D721Med (cell line): Measurements from ENCODE around the gene ITGA2.

Source experiments
- DNase-seq: peaks from one replicate; pipeline ENCODE4 v3.0.0; 2011; ENCODE audit warnings: low spot score; ENCODE audit not compliant: insufficient read length
- FAIRE-seq: peaks from 2 replicates; lab custom pipeline; 2011; peaks lifted over from hg19 to GRCh38; lab: Jason Lieb, UNC
- TF ChIP-seq, protein P1 (sequence below): IDR thresholded peaks from 2 replicates; pipeline ENCODE4 v1.5.1; 2012; ENCODE audit warnings: mild to moderate bottlenecking, control low read depth; ENCODE audit not compliant: insufficient read depth; ENCODE audit errors: missing control alignments

ITGA2 gene

DNA sequence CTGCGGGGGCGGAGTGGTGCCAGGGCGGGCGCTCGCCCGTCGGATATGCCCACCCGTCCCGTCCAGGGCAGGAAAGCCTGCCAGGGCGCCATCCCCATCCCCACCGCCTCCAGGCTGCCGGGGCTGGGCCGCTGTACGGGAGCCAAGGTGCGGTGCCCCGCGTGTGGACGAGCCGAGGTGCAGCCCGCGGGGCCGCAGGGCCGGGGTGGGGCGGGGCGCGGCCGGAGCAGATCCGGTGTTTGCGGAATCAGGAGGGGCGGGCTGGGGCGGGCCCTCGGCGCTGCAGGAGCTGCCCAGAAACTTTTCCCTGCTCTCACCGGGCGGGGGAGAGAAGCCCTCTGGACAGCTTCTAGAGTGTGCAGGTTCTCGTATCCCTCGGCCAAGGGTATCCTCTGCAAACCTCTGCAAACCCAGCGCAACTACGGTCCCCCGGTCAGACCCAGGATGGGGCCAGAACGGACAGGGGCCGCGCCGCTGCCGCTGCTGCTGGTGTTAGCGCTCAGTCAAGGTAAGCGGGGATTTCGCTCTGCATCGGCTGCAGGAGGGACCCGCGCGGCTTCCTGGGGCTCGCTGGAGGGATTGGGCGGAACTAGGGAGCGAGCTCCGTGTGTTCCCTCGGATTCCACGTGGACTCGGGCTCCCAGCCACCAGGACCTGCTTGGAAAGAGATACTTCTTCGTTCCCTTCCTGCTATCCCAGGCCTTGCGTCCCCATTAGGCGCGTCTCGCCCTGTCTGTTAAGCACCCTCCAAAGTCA, at the start of gene ITGA2:
TSS of gene ITGA2 (plus strand) at position 328 of the 756 bp plus-strand sequence. CDS start at position 445, 117 bp downstream.
- FAIRE-seq (no peak), DNase-seq (peak; percentile 26)
- TF ChIP-seq, protein P1, sequence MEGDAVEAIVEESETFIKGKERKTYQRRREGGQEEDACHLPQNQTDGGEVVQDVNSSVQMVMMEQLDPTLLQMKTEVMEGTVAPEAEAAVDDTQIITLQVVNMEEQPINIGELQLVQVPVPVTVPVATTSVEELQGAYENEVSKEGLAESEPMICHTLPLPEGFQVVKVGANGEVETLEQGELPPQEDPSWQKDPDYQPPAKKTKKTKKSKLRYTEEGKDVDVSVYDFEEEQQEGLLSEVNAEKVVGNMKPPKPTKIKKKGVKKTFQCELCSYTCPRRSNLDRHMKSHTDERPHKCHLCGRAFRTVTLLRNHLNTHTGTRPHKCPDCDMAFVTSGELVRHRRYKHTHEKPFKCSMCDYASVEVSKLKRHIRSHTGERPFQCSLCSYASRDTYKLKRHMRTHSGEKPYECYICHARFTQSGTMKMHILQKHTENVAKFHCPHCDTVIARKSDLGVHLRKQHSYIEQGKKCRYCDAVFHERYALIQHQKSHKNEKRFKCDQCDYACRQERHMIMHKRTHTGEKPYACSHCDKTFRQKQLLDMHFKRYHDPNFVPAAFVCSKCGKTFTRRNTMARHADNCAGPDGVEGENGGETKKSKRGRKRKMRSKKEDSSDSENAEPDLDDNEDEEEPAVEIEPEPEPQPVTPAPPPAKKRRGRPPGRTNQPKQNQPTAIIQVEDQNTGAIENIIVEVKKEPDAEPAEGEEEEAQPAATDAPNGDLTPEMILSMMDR: no peak

DNA sequence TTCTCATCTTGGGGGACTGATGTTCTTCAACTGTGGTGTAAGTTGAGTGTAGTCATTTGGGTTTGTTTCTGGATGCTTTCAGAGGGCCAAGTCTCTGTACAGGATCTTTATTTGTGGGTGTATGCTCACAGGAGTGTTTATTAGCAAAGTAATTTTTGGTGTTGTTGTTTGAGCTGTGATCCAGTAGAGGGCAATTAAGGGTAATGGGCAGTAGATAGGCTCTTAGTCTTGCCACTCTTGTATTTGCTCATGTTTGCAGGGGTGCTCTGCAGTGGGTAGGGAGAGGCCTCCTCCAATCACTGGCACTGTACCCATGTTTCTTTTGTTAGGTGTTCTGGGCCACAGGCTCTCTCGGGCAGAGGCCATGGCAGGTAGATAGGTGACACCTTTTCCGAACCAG, 45.9 kb upstream of the ITGA2 start:
- DNase-seq (no peak), FAIRE-seq (no peak)
- TF ChIP-seq, protein P1: no peak

DNA sequence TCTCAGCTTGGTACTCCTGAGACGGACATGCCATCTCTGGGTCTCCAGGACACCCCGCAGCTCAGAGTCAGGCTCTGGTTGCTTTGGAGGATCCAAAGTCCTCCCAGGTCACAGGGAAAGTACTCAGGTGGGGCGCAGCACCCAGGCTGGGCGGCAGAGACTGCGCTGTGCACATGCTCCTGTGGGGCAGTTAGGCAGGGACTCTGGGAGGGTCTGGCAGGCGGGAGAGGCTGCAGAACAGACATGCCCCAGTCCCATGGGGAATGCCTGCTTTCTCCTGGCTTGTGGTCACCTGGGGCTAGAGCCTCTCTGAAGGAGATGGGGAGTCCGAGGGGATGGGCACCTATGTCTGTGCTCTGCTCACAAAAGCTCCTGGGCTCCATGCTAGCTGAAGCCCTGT, 45.3 kb upstream of the ITGA2 start:
- FAIRE-seq: no peak
- DNase-seq: no peak
- TF ChIP-seq, protein P1: no peak

DNA sequence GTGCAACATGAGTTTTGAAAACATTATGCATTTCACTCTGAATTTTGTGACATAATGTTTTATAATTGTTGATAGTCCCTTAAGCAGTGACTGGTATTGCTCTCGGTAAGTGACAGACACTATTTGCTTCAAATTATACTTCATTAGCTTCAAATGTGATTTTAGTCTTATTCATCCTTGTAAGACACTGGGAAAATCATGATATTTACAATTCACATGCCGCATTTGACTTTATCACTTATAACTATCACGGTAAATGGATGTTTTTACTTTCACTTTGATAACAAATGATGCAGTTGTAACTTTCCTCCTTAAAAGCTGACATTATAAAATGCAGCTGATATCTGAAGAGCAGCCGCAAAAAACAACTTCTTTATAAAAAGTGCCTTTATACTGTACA, 44.1 kb upstream of the ITGA2 start:
- TF ChIP-seq, protein P1: no peak
- DNase-seq (no peak), FAIRE-seq (no peak)

DNA sequence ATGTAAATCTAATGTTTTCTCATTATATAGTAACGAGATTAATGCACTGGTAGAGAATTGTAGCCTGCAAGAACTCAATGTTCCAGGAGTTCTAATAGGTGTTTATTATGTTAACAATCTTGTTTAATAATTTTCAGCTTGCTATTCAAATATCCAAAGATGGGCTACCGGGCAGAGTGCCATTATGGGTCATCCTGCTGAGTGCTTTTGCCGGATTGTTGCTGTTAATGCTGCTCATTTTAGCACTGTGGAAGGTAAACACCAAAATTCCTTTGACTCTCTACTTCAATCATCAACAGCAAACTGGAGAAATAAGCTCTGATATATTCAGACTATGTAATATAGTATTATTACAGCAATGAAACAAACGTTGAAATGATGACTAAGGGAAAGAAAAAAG, 41.9 kb upstream of the ITGA2 start:
- no peak for FAIRE-seq
- DNase-seq: no peak
- TF ChIP-seq, protein P1: no peak

DNA sequence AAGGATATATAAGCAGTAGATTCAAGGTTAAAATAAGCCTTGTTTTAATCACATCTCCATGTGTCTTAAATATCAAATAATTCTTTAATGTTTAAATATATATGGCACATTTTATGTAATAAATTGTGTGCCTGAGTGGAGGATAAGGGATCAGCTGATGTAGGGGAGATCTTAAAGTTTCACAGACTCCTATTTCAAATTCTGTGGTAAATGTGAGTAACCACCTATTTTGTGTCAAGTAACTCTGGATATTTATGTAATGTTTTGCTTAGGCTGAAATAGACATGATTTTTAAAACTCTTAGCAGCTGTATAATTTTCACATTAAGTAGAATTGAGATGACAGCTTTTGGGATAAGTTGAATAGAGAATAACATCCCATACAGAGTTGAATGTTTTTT, 41.3 kb upstream of the ITGA2 start:
- no peak for FAIRE-seq
- DNase-seq: no peak
- TF ChIP-seq, protein P1: no peak

DNA sequence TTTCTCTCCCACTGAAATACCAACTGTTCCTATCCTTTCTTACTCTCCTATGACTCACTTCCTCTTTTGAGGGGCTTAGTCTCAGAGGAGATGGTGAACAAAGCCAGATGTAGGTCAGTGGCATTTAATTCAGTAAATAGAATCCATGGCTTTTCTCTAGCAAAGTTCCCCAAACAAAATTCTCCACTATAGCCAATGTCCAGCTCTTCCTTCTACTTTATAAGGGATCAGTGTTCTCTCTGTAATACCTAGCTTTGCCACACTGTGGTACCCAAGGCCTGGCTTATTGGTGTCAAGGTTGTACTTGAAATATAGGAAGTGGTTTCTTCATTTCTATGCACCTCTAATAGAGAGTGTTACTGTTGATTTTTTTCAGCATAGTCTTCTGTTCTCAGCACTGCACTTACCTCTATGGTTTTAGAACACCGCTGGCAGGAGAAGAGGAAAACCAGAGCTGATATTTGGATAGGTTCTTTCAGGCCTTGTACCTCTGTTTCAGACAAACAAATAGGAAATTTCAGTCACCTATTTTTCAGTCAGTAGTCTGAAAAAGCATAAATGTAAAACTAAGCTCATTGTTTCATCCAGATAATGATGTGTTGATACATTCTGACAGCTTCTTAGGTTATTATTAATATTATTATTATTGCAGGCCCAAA, 40.6 kb upstream of the ITGA2 start:
- TF ChIP-seq, protein P1: peak; percentile 80
- FAIRE-seq (peak; percentile 69), DNase-seq (no peak)
